AG04450 (cell line): ENCODE results near the gene A3GALT2. TPM values are rescaled to one million over a fixed set of nuclear protein-coding genes. Genes with fewer than 3 reads are reported as not detected.

Experiments used
- CTCF ChIA-PET: fragments of 300-600, 350-600 bp; formaldehyde crosslinking; extraction: SDS; loops from one replicate; lab custom pipeline; 2022; ENCODE audit warnings: antibody characterized with exemption, inconsistent platforms; lab: Charles Lee
- POLR2A ChIA-PET: fragments of 350-600 bp; formaldehyde crosslinking; extraction: SDS; loops from one replicate; lab custom pipeline; 2021; ENCODE audit warnings: antibody characterized with exemption, inconsistent platforms; lab: Yijun Ruan, JAX
- DNase-seq: peaks from one replicate; pipeline ENCODE4 v3.0.0-alpha.2; 2011; ENCODE audit warnings: low read depth, low spot score
- H3K27ac ChIP-seq: one replicate; pipeline ENCODE4 v1.5.1; 2012; ENCODE audit warnings: low read depth, low read length, control low read depth
- H3K27me3 ChIP-seq: one replicate; pipeline ENCODE4 v1.6.0; 2012; ENCODE audit warnings: low read length; ENCODE audit not compliant: control insufficient read depth, insufficient read depth
- H3K4me3 ChIP-seq: 2 replicates; pipeline ENCODE4 v1.5.1; 2011; ENCODE audit warnings: mild to moderate bottlenecking, low read depth, low read length, control low read depth
- H3K9me3 ChIP-seq: 2 replicates; pipeline ENCODE4 v1.5.1; 2012; ENCODE audit warnings: low read length; ENCODE audit not compliant: control insufficient read depth, insufficient read depth
- CTCF ChIP-seq: IDR thresholded peaks from 2 replicates; pipeline ENCODE4 v1.5.1; 2011; ENCODE audit warnings: low read depth, low read length, control low read depth, inconsistent platforms
- polyA plus RNA-seq: library from polyadenylated mRNA; depleted of rRNA; stranded (reverse); fragments of >200 nt; gene quantifications from 2 replicates; pipeline ENCODE4 v1.2.3, GENCODE V29; 2011

A3GALT2 gene
- polyA plus RNA-seq, 1 experiment, result not detected

- DNase-seq, result no peak
- Histone ChIP-seq H3K27ac (no peak overlapping the region), H3K27me3 (no peaks in the 10 kb centered on the region), H3K4me3 (no peak overlapping the region), H3K9me3 (no peaks in the 10 kb centered on the region; the same call in 1 of the 2 replicates)
- TF ChIP-seq CTCF, result no peak
- POLR2A ChIA-PET, result no interaction called here
- CTCF ChIA-PET, result interaction anchor here (1.8 kb wide), 1 partner anchor 35 kb away, joined by 10 read pairs; no protein-coding TSS in a partner anchor
These were observed 59.6 kb downstream of the A3GALT2 start for GRCh38 chr1:33261344-33261743.

GRCh38 chr1:33260439-33260838 lies 60.5 kb downstream of the A3GALT2 start:
- DNase-seq, result no peak
- H3K9me3 ChIP-seq, result no peaks in the 10 kb centered on the region; the same call in 1 of the 2 replicates
- H3K4me3 ChIP-seq, result no peak overlapping the region
- H3K27ac ChIP-seq, result no peak overlapping the region
- POLR2A ChIA-PET, result no interaction called here
- CTCF ChIA-PET, result interaction anchor here (1.8 kb wide), 1 partner anchor 36 kb away, joined by 10 read pairs; no protein-coding TSS in a partner anchor
- TF ChIP-seq CTCF, result no peak
- H3K27me3 ChIP-seq, result no peaks in the 10 kb centered on the region

- Histone ChIP-seq H3K4me3 (no peak overlapping the region), H3K27me3 (no peaks in the 10 kb centered on the region), H3K27ac (no peak overlapping the region), H3K9me3 (no peaks in the 10 kb centered on the region; the same call in 1 of the 2 replicates)
- TF ChIP-seq CTCF, result no peak
- POLR2A ChIA-PET, result no interaction called here
- DNase-seq, result no peak
- CTCF ChIA-PET, result interaction anchor here (1.8 kb wide), 1 partner anchor 36 kb away, joined by 10 read pairs; no protein-coding TSS in a partner anchor
These were observed 61.0 kb downstream of the A3GALT2 start for GRCh38 chr1:33259879-33260278.

- POLR2A ChIA-PET, result no interaction called here
- H3K27me3 ChIP-seq, result no peaks in the 10 kb centered on the region
- no peak for DNase-seq
- H3K4me3 ChIP-seq, result no peak overlapping the region; the same call in 1 of the 2 replicates
- no peaks in the 10 kb centered on the region; the same call in 1 of the 2 replicates for H3K9me3 ChIP-seq
- CTCF ChIA-PET, result interaction anchor here (2.4 kb wide), 1 partner anchor 37 kb away, joined by 12 read pairs; no protein-coding TSS in a partner anchor
- no peak overlapping the region for H3K27ac ChIP-seq
- no peak for TF ChIP-seq CTCF
These were observed 62.1 kb downstream of the A3GALT2 start for GRCh38 chr1:33258788-33259274.
